ENCODE measurements around the gene MIA2. TPM values are rescaled to one million over a fixed set of nuclear protein-coding genes. Genes with fewer than 3 reads are reported as not detected.

The MIA2 gene
- total and polyA plus RNA-seq, 9 of the 15 experiments (the other 6 are each of a cell fraction or from before 2014, with no cell fraction given), result 6.0 to 21.8 (median 12.8) TPM

GRCh38 chr14:39433452-39433813 is 199.7 kb downstream of the MIA2 start:
- POLR2A ChIA-PET, result interaction anchor here (2.5 kb wide), 1 partner anchor 10 kb away, joined by 15 read pairs; no protein-coding TSS in a partner anchor
- WGBS (ENCODE audit: insufficient coverage, low coverage, missing lambda C conversion rate), result 5% methylated on average over 7 of the region's 8 CpGs
- Histone ChIP-seq H3K4me2 (ENCODE audit: insufficient read depth, low read length) (peak overlapping the region; percentile 89; the same call in 1 of the 2 replicates), H2AFZ (ENCODE audit: low read depth, low read length) (peak overlapping the region; percentile 99), H3K27ac (ENCODE audit: extremely low read depth, low read depth, low read length) (no peak overlapping the region), H3K79me2 (ENCODE audit: control insufficient read depth, insufficient read depth, low read length) (peaks cover 12% of the 10 kb centered on the region), H3K9me3 (replicated peaks; ENCODE audit: control insufficient read depth, insufficient read depth, low read depth, low read length) (no peaks in the 10 kb centered on the region), H3K9me1 (ENCODE audit: control insufficient read depth, insufficient read depth, low read length) (no peaks in the 10 kb centered on the region), H3K4me3 (peak overlapping the region; percentile 71), H3K9ac (ENCODE audit: insufficient read depth in 1 of 2, low read depth in 2 of 2, low read length in 2 of 2) (no peak overlapping the region), H3K36me3 (ENCODE audit: control insufficient read depth, insufficient read depth, low read length) (no peaks in the 10 kb centered on the region), H3K4me1 (replicated peaks in 1 of 2; ENCODE audit: control insufficient read depth in 2 of 2, insufficient read depth in 2 of 2, low read length in 2 of 2) (peaks cover 2 to 16% of the 10 kb centered on the region in 2 experiments; a peak in 4 of 5 replicates), H4K20me1 (replicated peaks; ENCODE audit: control insufficient read depth, insufficient read depth, low read length) (no peaks in the 10 kb centered on the region), H3K27me3 (ENCODE audit: control insufficient read depth in 2 of 2, insufficient read depth in 2 of 2, low read length in 2 of 2) (no peaks in the 10 kb centered on the region)
- intact Hi-C loops (cut with micrococcal nuclease) (loop anchor here (5.0 kb wide), 1 partner anchor 51 kb away; no protein-coding TSS in a partner anchor), in situ Hi-C loops (cut with MboI) (no loop called here)
- FAIRE-seq (no peak), ATAC-seq (no peak), DNase-seq (ENCODE audit: extremely low read depth in 1 of 4, low spot score in 3 of 4) (no peak)
- CTCF ChIA-PET (ENCODE audit: low intra/inter-chr PET ratio), result interaction anchor here (0.7 kb wide), 1 partner anchor 223 kb away, joined by 3 read pairs; no protein-coding TSS in a partner anchor
- TF ChIP-seq HMGN3 (IDR thresholded peaks at IDR 0.05; ENCODE audit: borderline replicate concordance, extremely low read depth, insufficient read length, low read depth, low read length) (no peak), SIN3A (IDR thresholded peaks at IDR 0.05; ENCODE audit: borderline replicate concordance in 2 of 2, control insufficient read depth in 1 of 2, low read depth in 2 of 2, low read length in 2 of 2) (no peak), ZNF445 (CRISPR knock-in tag; IDR thresholded peaks at IDR 0.05; ENCODE audit: low read depth) (no peak), ZNF274 (IDR thresholded peaks at IDR 0.05; ENCODE audit: borderline replicate concordance, low read depth, low read length) (no peak), ZFPM2 (CRISPR knock-in tag; IDR thresholded peaks at IDR 0.05) (no peak), ZKSCAN8 (CRISPR knock-in tag; IDR thresholded peaks at IDR 0.05) (no peak), ZNF589 (CRISPR knock-in tag; IDR thresholded peaks at IDR 0.05; ENCODE audit: low read depth) (no peak), CTBP1 (IDR thresholded peaks at IDR 0.05; ENCODE audit: borderline replicate concordance) (no peak), MECOM (CRISPR knock-in tag; IDR thresholded peaks at IDR 0.05) (no peak), SAP30 (IDR thresholded peaks at IDR 0.05; ENCODE audit: borderline replicate concordance, insufficient read depth, low read depth, low read length, poor library complexity, severe bottlenecking) (no peak), KHSRP (IDR thresholded peaks at IDR 0.05) (no peak), MCM2 (IDR thresholded peaks at IDR 0.05; ENCODE audit: low read depth) (no peak), POLR2AphosphoS2 (IDR thresholded peaks at IDR 0.05; ENCODE audit: low read length) (no peak), ZBTB17 (CRISPR knock-in tag; IDR thresholded peaks at IDR 0.05) (no peak), HCFC1 (IDR thresholded peaks at IDR 0.05; ENCODE audit: low read depth, low read length) (no peak), ZZZ3 (IDR thresholded peaks at IDR 0.05) (no peak)
- BruUV-seq (replicated peaks), result TSS peak; percentile 67
